ENCODE measurements around the gene TCFL5. TPM values are rescaled to one million over a fixed set of nuclear protein-coding genes. Genes with fewer than 3 reads are reported as not detected.

Gene TCFL5
- total RNA-seq, 4 donors from 2014 or later = 5.3 to 20.0 (median 14.2) TPM

DNA sequence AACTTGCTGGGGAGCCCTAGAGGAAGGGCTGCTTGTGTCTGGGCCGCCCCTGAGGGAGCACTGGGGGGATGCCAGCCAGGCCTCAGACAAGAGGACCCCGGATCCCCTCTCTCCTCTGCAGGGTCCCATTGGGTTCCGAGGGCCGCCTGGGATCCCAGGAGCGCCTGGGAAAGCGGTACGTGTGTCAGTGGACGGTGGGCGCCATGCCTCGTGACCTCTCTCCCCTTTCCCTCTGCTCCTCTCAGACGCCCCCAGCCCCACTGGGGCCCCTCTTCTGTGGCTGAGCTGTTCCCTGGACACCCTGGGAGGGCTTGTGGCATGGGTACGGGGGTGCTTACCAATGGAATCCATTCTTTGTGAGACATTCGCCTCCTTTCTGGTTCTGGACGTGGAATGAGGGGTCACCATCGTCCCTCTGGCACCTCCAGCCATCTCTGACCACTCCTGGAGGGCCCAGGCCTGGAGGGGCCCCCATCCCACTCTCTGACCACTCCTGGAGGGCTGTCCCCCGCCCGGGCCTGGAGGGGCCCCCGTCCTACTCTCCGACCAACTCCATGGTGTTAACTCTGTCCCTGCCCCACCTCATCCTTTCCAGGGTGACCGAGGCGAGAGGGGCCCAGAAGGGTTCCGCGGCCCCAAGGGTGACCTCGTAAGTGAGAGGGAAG is 34.8 kb downstream of the TCFL5 start:
- no peaks in the 10 kb centered on the region for H3K27me3 ChIP-seq
- no peak overlapping the region for H3K27ac ChIP-seq
- H3K9me3 ChIP-seq = no peaks in the 10 kb centered on the region
- H3K36me3 ChIP-seq = no peaks in the 10 kb centered on the region
- H3K4me1 ChIP-seq = peaks cover 5 to 7% of the 10 kb centered on the region in 2 donors
- intact Hi-C loops (cut with DNase I; ENCODE audit: low total_unique reads) = no loop called here
- H3K4me3 ChIP-seq = no peak overlapping the region
- peak in 1 of 2 donors; percentile 22 for DNase-seq
- no peak for TF ChIP-seq POLR2A (IDR thresholded peaks at IDR 0.05)
- TF ChIP-seq, protein P1, sequence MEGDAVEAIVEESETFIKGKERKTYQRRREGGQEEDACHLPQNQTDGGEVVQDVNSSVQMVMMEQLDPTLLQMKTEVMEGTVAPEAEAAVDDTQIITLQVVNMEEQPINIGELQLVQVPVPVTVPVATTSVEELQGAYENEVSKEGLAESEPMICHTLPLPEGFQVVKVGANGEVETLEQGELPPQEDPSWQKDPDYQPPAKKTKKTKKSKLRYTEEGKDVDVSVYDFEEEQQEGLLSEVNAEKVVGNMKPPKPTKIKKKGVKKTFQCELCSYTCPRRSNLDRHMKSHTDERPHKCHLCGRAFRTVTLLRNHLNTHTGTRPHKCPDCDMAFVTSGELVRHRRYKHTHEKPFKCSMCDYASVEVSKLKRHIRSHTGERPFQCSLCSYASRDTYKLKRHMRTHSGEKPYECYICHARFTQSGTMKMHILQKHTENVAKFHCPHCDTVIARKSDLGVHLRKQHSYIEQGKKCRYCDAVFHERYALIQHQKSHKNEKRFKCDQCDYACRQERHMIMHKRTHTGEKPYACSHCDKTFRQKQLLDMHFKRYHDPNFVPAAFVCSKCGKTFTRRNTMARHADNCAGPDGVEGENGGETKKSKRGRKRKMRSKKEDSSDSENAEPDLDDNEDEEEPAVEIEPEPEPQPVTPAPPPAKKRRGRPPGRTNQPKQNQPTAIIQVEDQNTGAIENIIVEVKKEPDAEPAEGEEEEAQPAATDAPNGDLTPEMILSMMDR (IDR thresholded peaks at IDR 0.05) = no peak

DNA sequence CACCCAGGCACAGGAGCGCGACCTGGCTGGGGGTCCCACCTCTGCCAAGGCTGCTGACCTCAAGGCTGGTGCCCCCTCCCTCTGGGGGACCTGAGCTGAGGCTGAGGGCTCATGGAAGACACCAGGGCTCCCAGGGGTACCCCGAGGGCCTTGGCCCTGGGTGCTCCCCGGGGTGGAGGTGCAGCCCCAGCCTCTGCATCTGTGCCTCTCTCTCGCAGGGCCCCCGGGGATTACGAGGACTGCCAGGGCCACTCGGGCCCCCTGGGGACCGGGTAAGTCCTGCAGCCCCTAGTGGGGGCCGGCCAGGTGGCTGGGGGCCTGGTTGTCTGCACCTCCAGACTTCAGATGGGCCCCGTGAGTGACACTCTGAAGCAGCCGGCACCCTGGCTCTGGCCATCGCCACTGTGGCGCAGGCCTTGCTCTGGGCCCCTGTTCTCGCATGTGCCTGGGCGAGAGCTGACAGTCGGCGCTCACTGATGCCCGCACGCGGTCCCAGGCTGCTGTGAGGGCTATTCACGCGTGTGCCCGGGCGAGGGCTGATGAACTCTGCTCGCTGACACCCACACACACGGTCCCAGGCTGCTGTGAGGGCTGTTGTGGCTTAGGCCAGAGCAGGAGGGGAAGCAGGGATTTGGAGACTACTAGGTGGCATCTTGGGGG is 35.5 kb downstream of the TCFL5 start:
- DNase-seq = peak in 1 of 2 donors; percentile 32
- Histone ChIP-seq H3K36me3 (no peaks in the 10 kb centered on the region), H3K27me3 (no peaks in the 10 kb centered on the region), H3K4me1 (peaks cover 5 to 7% of the 10 kb centered on the region in 2 donors), H3K27ac (no peak overlapping the region), H3K4me3 (no peak overlapping the region), H3K9me3 (no peaks in the 10 kb centered on the region)
- no peak for TF ChIP-seq POLR2A (IDR thresholded peaks at IDR 0.05)
- TF ChIP-seq, protein P1 (IDR thresholded peaks at IDR 0.05) = no peak
- intact Hi-C loops (cut with DNase I; ENCODE audit: low total_unique reads) = no loop called here

DNA sequence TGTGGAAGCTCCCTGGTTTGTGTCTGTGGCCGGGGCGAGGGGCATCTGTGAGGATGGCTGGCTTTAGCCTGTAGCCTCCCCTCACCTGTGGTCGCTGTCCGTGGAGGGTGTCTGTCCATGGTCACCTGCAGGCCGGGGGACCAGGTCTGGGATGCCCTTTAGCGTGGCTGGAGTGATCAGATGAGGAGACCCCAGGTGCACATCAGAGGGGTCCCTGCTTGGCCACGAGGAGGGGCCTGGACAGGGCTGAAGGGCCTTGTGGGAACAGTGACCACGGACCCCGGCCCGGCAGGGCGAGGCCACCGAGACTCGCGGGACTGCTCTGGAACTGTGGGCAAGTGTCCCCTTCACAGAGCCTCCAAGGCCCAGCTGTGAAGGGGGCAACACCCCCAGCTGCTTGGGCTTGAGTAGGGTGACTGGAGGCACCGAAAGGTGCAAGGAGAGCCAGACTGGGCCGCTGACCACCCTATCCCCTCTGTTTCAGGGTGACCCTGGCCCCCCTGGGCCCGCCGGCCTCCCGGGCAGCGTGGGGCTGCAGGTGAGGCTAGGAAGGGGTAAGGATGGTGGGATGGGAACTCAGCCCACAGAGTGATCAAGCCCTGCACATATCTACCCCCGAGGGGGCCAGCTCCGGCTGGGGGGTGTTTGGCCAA is 36.2 kb downstream of the TCFL5 start:
- DNase-seq = no peak

DNA sequence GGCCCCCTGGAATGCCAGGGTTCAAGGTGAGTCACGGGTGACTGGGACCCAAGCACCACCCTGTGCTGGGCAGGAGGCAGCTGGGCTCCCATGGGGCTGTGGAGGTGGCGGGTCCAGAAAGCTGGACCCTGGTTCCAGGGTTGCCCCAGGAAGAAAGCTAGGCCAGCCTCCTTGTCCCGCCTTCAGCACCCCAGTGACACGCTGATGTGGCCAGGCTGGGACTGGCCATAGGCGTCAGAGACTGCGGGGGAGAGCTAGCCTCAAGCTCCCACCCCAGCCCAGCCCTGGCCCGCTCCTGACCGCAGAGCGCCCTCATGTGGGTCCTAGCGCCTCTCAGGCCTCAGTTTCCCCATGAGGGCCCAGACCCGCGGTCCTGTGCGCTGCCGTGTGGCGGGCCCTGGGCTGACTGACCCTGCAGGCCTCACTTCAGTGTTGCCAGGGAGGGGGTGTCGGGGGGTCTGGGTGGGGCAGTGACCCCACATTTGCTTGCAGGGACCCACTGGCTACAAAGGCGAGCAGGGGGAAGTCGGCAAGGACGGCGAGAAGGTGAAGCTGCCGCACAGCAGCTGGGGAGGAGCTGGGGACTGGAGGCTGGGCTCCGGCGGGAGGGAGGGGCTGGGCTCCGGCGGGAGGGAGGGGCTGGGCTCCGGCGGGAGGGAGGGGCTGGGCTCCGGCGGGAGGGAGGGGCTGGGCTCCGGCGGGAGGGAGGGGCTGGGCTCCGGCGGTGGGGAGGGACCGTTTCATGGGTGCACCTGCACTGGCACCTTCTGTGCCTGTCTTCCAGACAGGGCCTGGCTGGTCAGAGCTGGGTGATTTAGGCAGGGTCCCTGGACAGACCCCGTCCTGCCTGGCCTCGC is 36.9 kb downstream of the TCFL5 start:
- H3K9me3 ChIP-seq = no peaks in the 10 kb centered on the region
- H3K27me3 ChIP-seq = no peaks in the 10 kb centered on the region
- peak overlapping the region; percentile 29 to 37 for H3K4me3 ChIP-seq
- H3K36me3 ChIP-seq = no peaks in the 10 kb centered on the region
- peak overlapping the region; percentile 68 to 81 for H3K27ac ChIP-seq
- peaks cover 5 to 7% of the 10 kb centered on the region in 2 donors for H3K4me1 ChIP-seq
- peak in 1 of 2 donors; percentile 80 for DNase-seq
- intact Hi-C loops (cut with DNase I; ENCODE audit: low total_unique reads) = no loop called here
- TF ChIP-seq, protein P1 (IDR thresholded peaks at IDR 0.05) = no peak
- no peak for TF ChIP-seq POLR2A (IDR thresholded peaks at IDR 0.05)

More for the DNA sequence above, 36.2 kb downstream of the TCFL5 start:
- no peak overlapping the region for H3K4me3 ChIP-seq
- no peaks in the 10 kb centered on the region for H3K36me3 ChIP-seq
- H3K27me3 ChIP-seq = no peaks in the 10 kb centered on the region
- H3K4me1 ChIP-seq = peaks cover 5 to 7% of the 10 kb centered on the region in 2 donors
- TF ChIP-seq, protein P1 (IDR thresholded peaks at IDR 0.05) = no peak
- no peak for TF ChIP-seq POLR2A (IDR thresholded peaks at IDR 0.05)
- intact Hi-C loops (cut with DNase I; ENCODE audit: low total_unique reads) = no loop called here
- no peaks in the 10 kb centered on the region for H3K9me3 ChIP-seq
- peak overlapping the region in 1 of 2 donors; percentile 81 for H3K27ac ChIP-seq
